GM12891 (cell line): ENCODE data around the gene CDCP1.

ENCODE experiments used
- PAX5 ChIP-seq: IDR thresholded peaks from 2 replicates; pipeline ENCODE4 v1.6.1; 2011; ENCODE audit warnings: low read length, moderate library complexity, mild to moderate bottlenecking; ENCODE audit not compliant: insufficient read depth, severe bottlenecking
- POLR2A ChIP-seq: IDR thresholded peaks from 2 replicates; pipeline ENCODE4 v1.6.1; 2011; ENCODE audit warnings: low read depth, low read length, control low read depth
- SPI1 ChIP-seq: IDR thresholded peaks from 2 replicates; pipeline ENCODE4 v1.6.1; 2011; ENCODE audit warnings: low read depth, low read length, control low read depth
- TAF1 ChIP-seq: IDR thresholded peaks from 2 replicates; pipeline ENCODE4 v1.6.1; 2011; ENCODE audit warnings: low read depth, low read length, control low read depth

DNA sequence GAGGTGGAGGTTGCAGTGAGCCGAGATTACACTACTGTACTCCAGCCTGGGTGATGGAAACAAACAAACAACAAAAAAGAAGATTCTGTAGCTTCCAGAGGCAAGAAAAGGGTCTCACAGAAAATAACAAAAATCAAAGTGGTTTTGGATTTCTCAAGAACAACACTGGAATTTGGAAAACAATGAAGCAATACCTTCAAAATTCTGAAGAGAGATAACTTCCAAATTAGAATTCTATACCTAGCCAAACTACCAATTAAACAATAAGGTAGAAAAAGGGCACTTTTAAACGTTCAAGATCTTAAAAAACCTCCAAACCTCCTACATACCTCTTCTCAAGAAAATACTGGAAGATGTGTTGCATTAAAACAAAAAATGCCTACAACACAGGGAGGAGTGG, 4.9 kb upstream of the CDCP1 start:
- TF ChIP-seq TAF1 (no peak), POLR2A (no peak), PAX5 (no peak), SPI1 (no peak)
